A549 treated with DMSO at 1 μM for 4 hours (cell line): ENCODE data around the gene ABHD17A. TPM values are rescaled to one million over a fixed set of nuclear protein-coding genes. Genes with fewer than 3 reads are reported as not detected.

ENCODE experiments used
- total RNA-seq: library from RNA; stranded (reverse); fragments of 200-300 nt; extraction: Qiagen RNA extraction; gene quantifications from 5 replicates; pipeline ENCODE4 v1.2.3, GENCODE V29; 2022; ENCODE audit warnings: low read depth

Gene ABHD17A
- 19.7 to 38.6 TPM (median 32.7 TPM) in 5 replicates for total RNA-seq

GRCh38 chr19:1885398-1886119, at the start of gene ABHD17A:
ABHD17A (minus strand) TSS chr19:1885496; CDS start chr19:1881566, 3,930 bp downstream.

GRCh38 chr19:1905110-1905862, 20.0 kb upstream of the ABHD17A start, which contains the start of the genes ADAT3 and SCAMP4:
ADAT3 (plus strand) TSS chr19:1905399; CDS start chr19:1912048, 6,649 bp downstream.
SCAMP4 (plus strand) TSS chr19:1905399; CDS start chr19:1915020, 9,621 bp downstream.

GRCh38 chr19:1863328-1863637, 22.0 kb downstream of the ABHD17A start, which contains the start of gene KLF16:
KLF16 (minus strand) TSS chr19:1863579; CDS start chr19:1863497, 82 bp downstream.

GRCh38 chr19:1848399-1849131, 36.7 kb downstream of the ABHD17A start, which contains the start of gene REXO1:
REXO1 (minus strand) TSS chr19:1848483; CDS start chr19:1848358, 125 bp downstream.

Other genes starting within 250 kb of the ABHD17A start
- gene TCF3, start 232.9 kb downstream of the ABHD17A start, total RNA-seq, result 38.6 to 70.5 TPM (median 58.8 TPM) in 5 replicates
- 0.01 TPM in 1 of 5 replicates, not detected in the others for gene ONECUT3, start 132.0 kb downstream of the ABHD17A start, total RNA-seq
- gene ATP8B3, start 73.2 kb downstream of the ABHD17A start, total RNA-seq, result 1.8 to 3.5 TPM (median 3.1 TPM) in 5 replicates
- gene REXO1, start 37.0 kb downstream of the ABHD17A start, total RNA-seq, result 16.8 to 22.0 TPM (median 19.8 TPM) in 5 replicates
- gene KLF16, start 21.9 kb downstream of the ABHD17A start, total RNA-seq, result 19.6 to 30.3 TPM (median 21.6 TPM) in 5 replicates
- 2.6 to 7.2 TPM (median 5.1 TPM) in 5 replicates for gene ADAT3, start 19.9 kb upstream of the ABHD17A start, total RNA-seq
- gene SCAMP4, start 19.9 kb upstream of the ABHD17A start, total RNA-seq, result 47.3 to 69.9 TPM (median 54.0 TPM) in 5 replicates
- gene CSNK1G2, start 55.7 kb upstream of the ABHD17A start, total RNA-seq, result 34.5 to 49.3 TPM (median 42.9 TPM) in 5 replicates
- 31.4 to 48.8 TPM (median 37.4 TPM) in 5 replicates for gene BTBD2, start 130.2 kb upstream of the ABHD17A start, total RNA-seq
- 30.2 to 55.5 TPM (median 51.8 TPM) in 5 replicates for gene MKNK2, start 165.7 kb upstream of the ABHD17A start, total RNA-seq
- gene MOB3A, start 210.8 kb upstream of the ABHD17A start, total RNA-seq, result 8.5 to 12.8 TPM (median 10.9 TPM) in 5 replicates
- 0.37 to 0.75 TPM (median 0.47 TPM) in 5 replicates for gene IZUMO4, start 211.4 kb upstream of the ABHD17A start, total RNA-seq